Smooth muscle cell (in vitro differentiated cells): Measurements from ENCODE around the gene FAM83G. TPM values are rescaled to one million over a fixed set of nuclear protein-coding genes. Genes with fewer than 3 reads are reported as not detected.

ENCODE experiments used
- DNase-seq: peaks from one replicate; lab custom pipeline; 2025; ENCODE audit not compliant: unreplicated experiment; lab: John Stamatoyannopoulos, UW
- H2AFZ ChIP-seq: fragments of 200-600 bp; sonication (generic); 2 replicates; pipeline ENCODE4 v1.6.0; 2016; ENCODE audit warnings: antibody characterized with exemption, low read depth, mild to moderate bottlenecking
- H3F3A ChIP-seq: fragments of 200-600 bp; sonication (generic); 2 replicates; pipeline ENCODE4 v1.6.0; 2017; ENCODE audit warnings: antibody characterized with exemption, low read depth
- H3K27ac ChIP-seq: fragments of 200-600 bp; sonication (generic); 2 replicates; pipeline ENCODE4 v1.5.1; 2016; ENCODE audit warnings: low read depth, mild to moderate bottlenecking
- H3K27me3 ChIP-seq: fragments of 200-600 bp; sonication (generic); 2 replicates; pipeline ENCODE4 v1.6.1; 2016; ENCODE audit warnings: low read depth, mild to moderate bottlenecking
- H3K36me3 ChIP-seq: fragments of 200-600 bp; sonication (generic); 2 replicates; pipeline ENCODE4 v1.5.1; 2016; ENCODE audit warnings: low read depth
- H3K4me1 ChIP-seq: fragments of 200-600 bp; sonication (generic); 2 replicates; pipeline ENCODE4 v1.5.1; 2016; ENCODE audit warnings: low read depth
- H3K4me2 ChIP-seq: fragments of 200-600 bp; sonication (generic); 2 replicates; pipeline ENCODE4 v1.6.0; 2016; ENCODE audit warnings: mild to moderate bottlenecking
- H3K4me3 ChIP-seq: fragments of 200-600 bp; sonication (generic); 2 replicates; pipeline ENCODE4 v1.5.1; 2016; ENCODE audit warnings: mild to moderate bottlenecking
- H3K79me2 ChIP-seq: fragments of 200-600 bp; sonication (generic); 2 replicates; pipeline ENCODE4 v1.6.0; 2016; ENCODE audit warnings: low read depth, mild to moderate bottlenecking
- H3K9ac ChIP-seq: fragments of 200-600 bp; sonication (generic); 2 replicates; pipeline ENCODE4 v1.6.0; 2016; ENCODE audit warnings: low read depth
- H3K9me3 ChIP-seq: fragments of 200-600 bp; sonication (generic); replicated peaks from 2 replicates; pipeline ENCODE4 v1.5.1; 2016; ENCODE audit warnings: low read depth
- H4K20me1 ChIP-seq: fragments of 200-600 bp; sonication (generic); 2 replicates; pipeline ENCODE4 v1.6.0; 2016; ENCODE audit warnings: low read depth
- WGBS: methylation state at CpG from one replicate; pipeline ENCODE4 v1.1.7; 2016; ENCODE audit warnings: low lambda C conversion rate; 5-methylcytosine and 5-hydroxymethylcytosine counted together
- polyA plus RNA-seq: library from polyadenylated mRNA; unstranded; fragments of >200 nt; fragmentation: Nextera tagmentation; extraction: Ambion mirVana; gene quantifications from 2 replicates; pipeline ENCODE4 v1.2.1, GENCODE V29; 2016
- total RNA-seq: library from RNA; depleted of rRNA; stranded (reverse); fragments of >200 nt; gene quantifications from 2 replicates; pipeline ENCODE4 v1.2.3, GENCODE V29; 2014
- TF ChIP-seq, protein P1 (sequence below): fragments of 200-600 bp; sonication (generic); IDR thresholded peaks from 2 replicates; pipeline ENCODE4 v1.5.1; 2017; ENCODE audit warnings: borderline replicate concordance, mild to moderate bottlenecking, antibody characterized with exemption; ENCODE audit not compliant: insufficient read depth, poor library complexity, severe bottlenecking

The FAM83G gene
- total and polyA plus RNA-seq, 2 experiments from 2014 or later: 8.2 to 14.2 TPM

DNA sequence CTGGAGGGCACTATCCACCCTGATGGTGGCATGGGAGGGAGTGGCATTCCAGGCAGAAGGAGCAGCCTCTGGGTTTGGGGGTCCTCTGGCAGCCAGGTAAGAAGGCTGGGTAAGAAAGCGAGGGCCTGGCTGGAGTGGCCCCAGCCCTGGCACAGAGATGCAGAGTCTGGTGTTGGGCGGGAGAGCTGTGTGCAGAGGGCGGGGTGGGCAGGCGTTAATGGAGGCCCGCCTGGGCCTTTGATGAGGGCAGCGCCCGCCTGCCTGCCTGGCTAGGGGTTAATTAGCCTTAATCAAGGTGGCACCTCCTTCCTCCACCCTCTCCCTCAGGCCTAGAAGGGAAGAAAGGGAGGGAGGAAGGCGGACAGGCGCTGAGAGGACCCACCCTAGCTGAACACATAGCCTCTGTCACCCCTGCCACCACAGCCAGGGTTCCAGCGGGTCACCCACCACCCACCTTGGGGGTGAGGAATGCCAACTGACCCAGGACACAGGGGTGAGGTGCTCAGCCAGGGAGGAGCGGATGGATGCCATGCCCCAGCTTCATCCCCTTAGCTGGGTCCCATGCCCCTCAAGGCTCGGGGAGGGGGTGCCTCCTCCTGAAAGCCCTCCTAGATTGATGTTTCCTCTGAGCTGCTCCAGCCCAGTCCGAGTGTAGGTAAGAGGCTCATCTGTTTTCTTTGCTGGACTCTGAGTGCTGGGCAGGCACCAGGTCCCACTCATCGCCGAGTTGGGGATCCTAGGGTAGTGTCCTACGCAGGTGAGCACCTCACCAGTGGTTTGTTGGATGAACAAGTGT is 13.4 kb upstream of the FAM83G start:
- no peak overlapping the region for H2AFZ ChIP-seq
- H3F3A ChIP-seq: no peaks in the 10 kb centered on the region
- no peaks in the 10 kb centered on the region for H3K9me3 ChIP-seq
- no peaks in the 10 kb centered on the region for H3K36me3 ChIP-seq
- DNase-seq: no peak
- no peaks in the 10 kb centered on the region for H3K4me1 ChIP-seq
- no peaks in the 10 kb centered on the region for H3K79me2 ChIP-seq
- TF ChIP-seq, protein P1, sequence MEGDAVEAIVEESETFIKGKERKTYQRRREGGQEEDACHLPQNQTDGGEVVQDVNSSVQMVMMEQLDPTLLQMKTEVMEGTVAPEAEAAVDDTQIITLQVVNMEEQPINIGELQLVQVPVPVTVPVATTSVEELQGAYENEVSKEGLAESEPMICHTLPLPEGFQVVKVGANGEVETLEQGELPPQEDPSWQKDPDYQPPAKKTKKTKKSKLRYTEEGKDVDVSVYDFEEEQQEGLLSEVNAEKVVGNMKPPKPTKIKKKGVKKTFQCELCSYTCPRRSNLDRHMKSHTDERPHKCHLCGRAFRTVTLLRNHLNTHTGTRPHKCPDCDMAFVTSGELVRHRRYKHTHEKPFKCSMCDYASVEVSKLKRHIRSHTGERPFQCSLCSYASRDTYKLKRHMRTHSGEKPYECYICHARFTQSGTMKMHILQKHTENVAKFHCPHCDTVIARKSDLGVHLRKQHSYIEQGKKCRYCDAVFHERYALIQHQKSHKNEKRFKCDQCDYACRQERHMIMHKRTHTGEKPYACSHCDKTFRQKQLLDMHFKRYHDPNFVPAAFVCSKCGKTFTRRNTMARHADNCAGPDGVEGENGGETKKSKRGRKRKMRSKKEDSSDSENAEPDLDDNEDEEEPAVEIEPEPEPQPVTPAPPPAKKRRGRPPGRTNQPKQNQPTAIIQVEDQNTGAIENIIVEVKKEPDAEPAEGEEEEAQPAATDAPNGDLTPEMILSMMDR: no peak
- H3K4me2 ChIP-seq: no peak overlapping the region
- H3K27ac ChIP-seq: no peak overlapping the region
- H3K4me3 ChIP-seq: no peak overlapping the region
- no peak overlapping the region for H3K9ac ChIP-seq
- 93% methylated on average over 13 of the region's 16 CpGs for WGBS
- no peaks in the 10 kb centered on the region for H4K20me1 ChIP-seq
- H3K27me3 ChIP-seq: no peaks in the 10 kb centered on the region

DNA sequence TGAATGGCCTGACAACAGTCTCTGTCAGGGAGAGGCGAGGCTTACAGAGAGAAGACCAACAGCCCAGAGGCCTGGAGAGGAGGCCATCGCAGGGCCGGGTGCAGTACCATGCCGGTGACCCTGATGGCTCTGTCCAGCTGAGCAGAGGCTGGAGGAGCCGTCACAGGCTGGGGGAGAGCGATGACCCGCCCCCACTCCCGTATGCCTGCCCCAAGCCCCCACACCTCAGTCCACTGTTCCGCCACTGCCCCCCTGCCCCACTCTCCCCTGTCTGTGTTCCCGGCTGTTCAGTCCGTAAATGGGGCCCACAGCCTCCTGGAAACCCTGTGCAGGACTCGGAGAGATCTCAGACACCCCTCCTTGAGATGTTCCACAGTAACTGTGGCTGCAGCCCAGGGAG is 12.8 kb upstream of the FAM83G start:
- Histone ChIP-seq H3F3A (no peaks in the 10 kb centered on the region), H3K27me3 (no peaks in the 10 kb centered on the region), H3K4me1 (no peaks in the 10 kb centered on the region), H3K79me2 (no peaks in the 10 kb centered on the region), H2AFZ (no peak overlapping the region), H3K9ac (no peak overlapping the region), H3K27ac (no peak overlapping the region), H3K4me3 (no peak overlapping the region), H3K36me3 (no peaks in the 10 kb centered on the region), H4K20me1 (no peaks in the 10 kb centered on the region), H3K4me2 (no peak overlapping the region), H3K9me3 (no peaks in the 10 kb centered on the region)
- DNase-seq: no peak
- TF ChIP-seq, protein P1: no peak
- 89% methylated on average over 12 of the region's 12 CpGs for WGBS

DNA sequence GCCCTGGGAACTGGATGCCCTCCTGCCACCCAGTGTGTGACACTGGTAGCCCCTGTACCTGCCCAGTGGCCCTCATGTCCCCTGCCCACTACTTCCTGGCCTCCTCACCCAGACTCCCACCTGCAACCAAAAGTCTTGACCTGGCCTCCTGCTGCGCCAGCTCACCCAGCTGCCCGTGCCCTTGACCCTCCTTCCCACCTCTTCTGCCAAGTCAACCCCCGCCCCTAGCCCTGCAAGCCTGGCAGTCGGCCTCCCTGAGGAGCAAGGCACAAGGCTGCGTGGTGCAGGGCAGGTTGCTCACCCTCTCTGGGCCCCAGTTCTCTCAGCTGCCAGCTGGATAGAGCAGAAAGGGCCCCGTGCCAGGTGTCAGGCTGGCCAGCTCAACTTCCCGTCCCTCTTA is 12.3 kb upstream of the FAM83G start:
- Histone ChIP-seq H3K4me2 (no peak overlapping the region), H3K36me3 (no peaks in the 10 kb centered on the region), H3F3A (no peaks in the 10 kb centered on the region), H3K9me3 (no peaks in the 10 kb centered on the region), H3K27ac (no peak overlapping the region), H3K4me3 (no peak overlapping the region), H4K20me1 (no peaks in the 10 kb centered on the region), H3K4me1 (no peaks in the 10 kb centered on the region), H3K27me3 (no peaks in the 10 kb centered on the region), H2AFZ (no peak overlapping the region), H3K79me2 (no peaks in the 10 kb centered on the region), H3K9ac (no peak overlapping the region)
- TF ChIP-seq, protein P1: no peak
- no peak for DNase-seq
- WGBS: 92% methylated on average over 7 of the region's 7 CpGs

DNA sequence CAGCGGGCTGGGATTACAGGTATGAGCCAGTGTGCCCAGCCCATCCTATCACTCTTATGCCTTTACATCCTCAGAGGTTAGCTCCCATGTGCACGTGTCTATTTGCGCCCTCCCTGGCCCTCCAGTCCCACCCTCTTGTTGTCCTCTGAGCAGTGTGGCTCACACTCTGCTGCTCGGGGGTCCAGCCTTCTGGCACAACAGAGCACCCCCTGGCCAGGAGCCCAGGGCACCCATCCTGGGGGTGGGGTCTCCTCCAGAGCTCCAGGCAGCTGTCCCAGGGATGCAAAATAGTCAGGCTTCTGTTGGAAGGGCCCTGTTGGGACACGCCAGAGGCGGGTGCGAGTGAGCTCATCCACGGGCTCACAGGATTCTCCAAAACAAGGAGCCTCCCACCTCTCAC is 11.7 kb upstream of the FAM83G start:
- Histone ChIP-seq H3K4me2 (no peak overlapping the region), H4K20me1 (no peaks in the 10 kb centered on the region), H3K79me2 (no peaks in the 10 kb centered on the region), H3K4me3 (no peak overlapping the region), H3K9me3 (no peaks in the 10 kb centered on the region), H3K4me1 (no peaks in the 10 kb centered on the region), H3K36me3 (no peaks in the 10 kb centered on the region), H3F3A (no peaks in the 10 kb centered on the region), H3K9ac (no peak overlapping the region), H2AFZ (no peak overlapping the region), H3K27me3 (no peaks in the 10 kb centered on the region), H3K27ac (no peak overlapping the region)
- DNase-seq: no peak
- WGBS: 93% methylated on average over 8 of the region's 8 CpGs
- TF ChIP-seq, protein P1: no peak
